ENCODE results near the gene CARD10. TPM values are rescaled to one million over a fixed set of nuclear protein-coding genes. Genes with fewer than 3 reads are reported as not detected.

Gene CARD10
- total RNA-seq, 1 donor from 2014 or later = 46.7 TPM

DNA sequence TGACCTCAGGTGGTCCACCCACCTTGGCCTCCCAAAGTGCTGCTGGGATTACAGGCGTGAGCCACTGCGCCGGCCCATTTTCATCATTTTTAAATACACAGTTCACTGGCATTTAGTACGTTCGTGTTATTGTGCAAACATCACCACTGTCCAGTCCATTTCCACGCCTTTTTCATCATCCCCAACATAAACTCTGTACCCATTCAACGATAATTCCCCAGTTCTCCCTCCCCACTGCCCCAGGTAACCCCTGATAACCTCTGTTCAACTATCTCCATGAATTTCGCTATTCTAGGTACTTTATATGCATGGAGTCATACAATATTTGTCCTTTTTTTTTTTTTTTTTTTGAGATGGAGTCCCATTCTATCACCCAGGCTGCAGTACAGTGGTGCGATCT, 73.7 kb downstream of the CARD10 start:
- Mint-ChIP-seq H3K4me3 (ENCODE audit: low read depth) (no peak overlapping the region), H3K9me3 (ENCODE audit: low read depth) (peaks cover 4% of the 10 kb centered on the region), H3K27ac (no peak overlapping the region), H3K36me3 (ENCODE audit: insufficient read depth) (peaks cover 1% of the 10 kb centered on the region), H3K4me1 (ENCODE audit: low read depth) (no peaks in the 10 kb centered on the region), H3K27me3 (peaks cover 18% of the 10 kb centered on the region)
- DNase-seq (ENCODE audit: low spot score, unreplicated experiment) = no peak
- TF ChIP-seq, protein P1, sequence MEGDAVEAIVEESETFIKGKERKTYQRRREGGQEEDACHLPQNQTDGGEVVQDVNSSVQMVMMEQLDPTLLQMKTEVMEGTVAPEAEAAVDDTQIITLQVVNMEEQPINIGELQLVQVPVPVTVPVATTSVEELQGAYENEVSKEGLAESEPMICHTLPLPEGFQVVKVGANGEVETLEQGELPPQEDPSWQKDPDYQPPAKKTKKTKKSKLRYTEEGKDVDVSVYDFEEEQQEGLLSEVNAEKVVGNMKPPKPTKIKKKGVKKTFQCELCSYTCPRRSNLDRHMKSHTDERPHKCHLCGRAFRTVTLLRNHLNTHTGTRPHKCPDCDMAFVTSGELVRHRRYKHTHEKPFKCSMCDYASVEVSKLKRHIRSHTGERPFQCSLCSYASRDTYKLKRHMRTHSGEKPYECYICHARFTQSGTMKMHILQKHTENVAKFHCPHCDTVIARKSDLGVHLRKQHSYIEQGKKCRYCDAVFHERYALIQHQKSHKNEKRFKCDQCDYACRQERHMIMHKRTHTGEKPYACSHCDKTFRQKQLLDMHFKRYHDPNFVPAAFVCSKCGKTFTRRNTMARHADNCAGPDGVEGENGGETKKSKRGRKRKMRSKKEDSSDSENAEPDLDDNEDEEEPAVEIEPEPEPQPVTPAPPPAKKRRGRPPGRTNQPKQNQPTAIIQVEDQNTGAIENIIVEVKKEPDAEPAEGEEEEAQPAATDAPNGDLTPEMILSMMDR (IDR thresholded peaks at IDR 0.05; ENCODE audit: unreplicated experiment) = no peak

DNA sequence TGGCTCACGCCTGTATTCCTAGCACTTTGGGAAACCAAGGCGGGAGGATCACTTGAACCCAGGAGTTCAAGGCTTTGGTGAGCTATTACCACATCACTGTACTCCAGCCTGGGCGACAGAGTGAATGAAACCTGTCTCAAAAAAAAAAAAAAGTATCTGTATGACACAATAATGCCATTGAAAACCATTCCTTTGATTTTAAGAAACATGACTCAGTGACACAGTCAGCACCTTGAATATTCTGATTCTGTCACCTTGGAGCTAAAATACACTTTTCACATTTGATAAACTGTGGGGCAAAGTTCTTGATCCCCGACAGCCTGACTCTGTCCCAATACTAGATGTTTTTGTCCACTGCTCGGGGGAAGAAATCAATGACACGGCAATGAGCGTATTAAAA, 75.2 kb downstream of the CARD10 start:
- no peak for DNase-seq (ENCODE audit: low spot score, unreplicated experiment)
- Mint-ChIP-seq H3K4me1 (ENCODE audit: low read depth) (no peaks in the 10 kb centered on the region), H3K27ac (no peak overlapping the region), H3K27me3 (peaks cover 27% of the 10 kb centered on the region), H3K4me3 (ENCODE audit: low read depth) (no peak overlapping the region), H3K9me3 (ENCODE audit: low read depth) (peaks cover 4% of the 10 kb centered on the region), H3K36me3 (ENCODE audit: insufficient read depth) (peaks cover 1% of the 10 kb centered on the region)
- TF ChIP-seq, protein P1 (IDR thresholded peaks at IDR 0.05; ENCODE audit: unreplicated experiment) = no peak

- TF ChIP-seq, protein P1 (IDR thresholded peaks at IDR 0.05; ENCODE audit: unreplicated experiment) = no peak
- no peaks in the 10 kb centered on the region for H3K4me1 Mint-ChIP-seq (ENCODE audit: low read depth)
- DNase-seq (ENCODE audit: low spot score, unreplicated experiment) = no peak
Observed at GRCh38 chr22:37443086-37443485, 76.1 kb downstream of the CARD10 start.

GRCh38 chr22:37442537-37442936, 76.7 kb downstream of the CARD10 start:
- Mint-ChIP-seq H3K36me3 (ENCODE audit: insufficient read depth) (peaks cover 1% of the 10 kb centered on the region), H3K27ac (no peak overlapping the region), H3K4me1 (ENCODE audit: low read depth) (no peaks in the 10 kb centered on the region), H3K9me3 (ENCODE audit: low read depth) (peaks cover 4% of the 10 kb centered on the region), H3K27me3 (peaks cover 27% of the 10 kb centered on the region), H3K4me3 (ENCODE audit: low read depth) (no peak overlapping the region)
- TF ChIP-seq, protein P1 (IDR thresholded peaks at IDR 0.05; ENCODE audit: unreplicated experiment) = no peak
- no peak for DNase-seq (ENCODE audit: low spot score, unreplicated experiment)

More at GRCh38 chr22:37443086-37443485, 76.1 kb downstream of the CARD10 start:
- H3K27me3 Mint-ChIP-seq = peaks cover 27% of the 10 kb centered on the region
- H3K27ac Mint-ChIP-seq = no peak overlapping the region
- H3K9me3 Mint-ChIP-seq (ENCODE audit: low read depth) = peaks cover 4% of the 10 kb centered on the region
- H3K36me3 Mint-ChIP-seq (ENCODE audit: insufficient read depth) = peaks cover 1% of the 10 kb centered on the region
- no peak overlapping the region for H3K4me3 Mint-ChIP-seq (ENCODE audit: low read depth)

DNA sequence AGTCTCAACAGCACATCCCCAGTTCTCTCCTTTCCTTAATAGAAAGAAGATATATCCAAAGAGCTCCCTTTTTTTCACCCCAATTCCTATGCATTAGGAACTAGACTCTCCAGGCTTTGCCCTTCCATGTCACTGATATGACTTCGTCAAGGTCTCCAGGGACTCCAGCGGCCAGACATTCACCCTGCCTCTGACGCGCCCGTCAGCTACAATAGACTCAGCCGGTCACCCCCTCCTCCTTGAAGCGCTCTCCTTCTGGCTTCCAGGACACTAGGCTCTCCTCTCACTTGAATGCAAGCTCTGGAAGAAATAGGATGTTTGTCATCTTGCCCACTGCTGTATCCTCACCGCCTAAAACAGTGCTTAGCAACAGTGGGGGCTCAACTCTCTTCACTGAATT, 77.1 kb downstream of the CARD10 start:
- Mint-ChIP-seq H3K27me3 (peaks cover 26% of the 10 kb centered on the region), H3K4me3 (ENCODE audit: low read depth) (no peak overlapping the region), H3K4me1 (ENCODE audit: low read depth) (no peaks in the 10 kb centered on the region), H3K36me3 (ENCODE audit: insufficient read depth) (peaks cover 1% of the 10 kb centered on the region), H3K9me3 (ENCODE audit: low read depth) (peaks cover 4% of the 10 kb centered on the region), H3K27ac (peak overlapping the region; percentile 7)
- TF ChIP-seq, protein P1 (IDR thresholded peaks at IDR 0.05; ENCODE audit: unreplicated experiment) = no peak
- DNase-seq (ENCODE audit: low spot score, unreplicated experiment) = no peak

All from progenitor cell of endocrine pancreas (in vitro differentiated cells).